Fibroblast of lung (primary cell): ENCODE data around the gene BAZ2A. TPM values are rescaled to one million over a fixed set of nuclear protein-coding genes. Genes with fewer than 3 reads are reported as not detected.

Source experiments
- DNase-seq, 2 donors: peaks; one replicate each; pipeline versions ENCODE4 v3.0.0 to v3.0.0-alpha.2; 2010; ENCODE audit warnings: low read depth in 2 of 2
- H2AFZ ChIP-seq: 2 replicates; pipeline ENCODE4 v1.5.1; 2012; ENCODE audit warnings: low read length, control low read depth, inconsistent platforms
- H3K27ac ChIP-seq: 2 replicates; pipeline ENCODE4 v1.5.1; 2011; ENCODE audit warnings: low read length, control low read depth; ENCODE audit not compliant: insufficient read depth
- H3K27me3 ChIP-seq: 2 replicates; pipeline ENCODE4 v1.5.1; 2011; ENCODE audit warnings: mild to moderate bottlenecking, low read length; ENCODE audit not compliant: control insufficient read depth, insufficient read depth
- H3K36me3 ChIP-seq: 2 replicates; pipeline ENCODE4 v1.5.1; 2011; ENCODE audit warnings: low read length; ENCODE audit not compliant: control insufficient read depth, insufficient read depth
- H3K4me1 ChIP-seq: 2 replicates; pipeline ENCODE4 v1.5.1; 2011; ENCODE audit warnings: low read length; ENCODE audit not compliant: control insufficient read depth, insufficient read depth; ENCODE audit errors: extremely low read depth
- H3K4me2 ChIP-seq: 2 replicates; pipeline ENCODE4 v1.5.1; 2011; ENCODE audit warnings: low read length, control low read depth; ENCODE audit not compliant: insufficient read depth; ENCODE audit errors: extremely low read depth
- H3K4me3 ChIP-seq, 4 experiments: fragments of 200-600 bp in 1 of 4; sonication (generic) in 1 of 4; replicated peaks in 1 of 4; 2 replicates each; pipeline ENCODE4 v1.5.1; 2011 to 2016; ENCODE audit warnings: low read length in 4 of 4, low read depth in 3 of 4, mild to moderate bottlenecking in 3 of 4, control low read depth in 2 of 4, inconsistent platforms in 1 of 4, mixed read lengths in 1 of 4; ENCODE audit not compliant: insufficient read depth in 1 of 4; ENCODE audit errors: control extremely low read depth in 1 of 4
- H3K79me2 ChIP-seq: 2 replicates; pipeline ENCODE4 v1.5.1; 2012; ENCODE audit warnings: mild to moderate bottlenecking, low read length, inconsistent platforms; ENCODE audit not compliant: control insufficient read depth, insufficient read depth
- H3K9ac ChIP-seq: 2 replicates; pipeline ENCODE4 v1.5.1; 2011; ENCODE audit warnings: mild to moderate bottlenecking, low read length, control low read depth; ENCODE audit not compliant: insufficient read depth
- H3K9me3 ChIP-seq: 2 replicates; pipeline ENCODE4 v1.5.1; 2012; ENCODE audit warnings: low read depth, low read length; ENCODE audit not compliant: control insufficient read depth, insufficient read depth
- H4K20me1 ChIP-seq: 2 replicates; pipeline ENCODE4 v1.5.1; 2011; ENCODE audit warnings: low read length; ENCODE audit not compliant: control insufficient read depth, insufficient read depth; ENCODE audit errors: extremely low read depth
- CTCF ChIP-seq, 2 donors: IDR thresholded peaks in 1 of 2; conservative IDR thresholded peaks in 1 of 2; 1 replicate in 1 of 2; 2 replicates in 1 of 2; pipeline ENCODE4 v1.5.1; 2011 to 2012; ENCODE audit warnings: low read length in 2 of 2, control low read depth in 1 of 2, inconsistent platforms in 1 of 2, low read depth in 1 of 2, mild to moderate bottlenecking in 1 of 2
- EZH2 ChIP-seq: IDR thresholded peaks from 2 replicates; pipeline ENCODE4 v1.5.1; 2012; ENCODE audit warnings: low read length, control low read depth, mild to moderate bottlenecking; ENCODE audit errors: missing control alignments
- polyA plus RNA-seq, 2 donors: library from polyadenylated mRNA; depleted of rRNA in 1 of 2; stranded (reverse) in 1 of 2; unstranded in 1 of 2; fragments of >200 nt; gene quantifications; 2 replicates each; pipeline ENCODE4 v1.2.1, GENCODE V29; 2011 to 2012; ENCODE audit warnings: missing spikeins in 1 of 2
- total RNA-seq: library from RNA; depleted of rRNA; stranded (reverse); fragments of >200 nt; gene quantifications from 2 replicates; pipeline ENCODE4 v1.2.1, GENCODE V29; 2014

Gene BAZ2A
- total and polyA plus RNA-seq, 2 donors (not counting 1 experiment from before 2014, with no cell fraction given): 32.0 to 39.9 TPM

DNA sequence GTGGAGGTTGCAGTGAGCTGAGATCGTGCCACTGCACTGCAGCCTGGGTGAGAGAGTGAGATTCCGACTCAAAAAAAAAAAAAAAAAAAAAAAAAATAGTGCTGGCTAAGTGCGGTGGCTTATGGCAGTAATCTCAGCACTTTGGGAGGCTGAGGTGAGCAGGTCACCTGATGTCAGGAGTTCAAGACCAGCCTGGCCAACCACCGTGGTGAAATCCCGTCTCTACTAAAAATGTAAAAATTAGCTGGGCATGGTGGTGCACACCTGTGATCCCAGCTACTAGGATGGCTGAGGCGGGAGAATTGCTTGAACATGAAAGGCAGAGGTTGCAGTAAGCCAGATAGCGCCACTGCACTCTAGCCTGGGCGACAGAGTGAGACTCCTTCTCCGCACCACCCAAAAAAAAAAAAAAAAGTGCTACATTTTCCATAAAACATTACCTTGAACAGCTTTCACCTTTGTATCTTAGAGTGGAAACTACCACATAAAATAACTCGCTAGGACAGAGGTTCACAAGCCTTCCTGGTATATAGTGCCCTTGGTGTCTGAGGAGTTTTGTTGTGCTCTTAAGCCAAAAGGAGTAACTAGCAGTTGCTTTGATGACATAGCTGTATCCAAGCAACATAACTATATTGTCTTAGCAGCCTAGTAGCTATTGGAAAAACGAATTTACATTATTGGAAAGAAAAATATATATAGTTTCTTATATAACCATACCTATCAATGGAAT lies 46.9 kb upstream of the BAZ2A start:
- DNase-seq: no peak
- no peak overlapping the region for H3K4me2 ChIP-seq
- no peak overlapping the region for H3K4me3 ChIP-seq
- TF ChIP-seq CTCF (conservative IDR thresholded peaks at IDR 0.05 in 1 of 2, IDR thresholded peaks at IDR 0.05 in 1 of 2; ENCODE audit: low read depth in 1 of 2, low read length in 2 of 2): no peak
- no peak overlapping the region for H3K9ac ChIP-seq
- H3K36me3 ChIP-seq: peaks cover under 1% of the 10 kb centered on the region
- no peaks in the 10 kb centered on the region for H4K20me1 ChIP-seq
- H3K4me1 ChIP-seq: peaks cover 3% of the 10 kb centered on the region
- H2AFZ ChIP-seq: no peak overlapping the region
- H3K27me3 ChIP-seq: no peaks in the 10 kb centered on the region
- H3K9me3 ChIP-seq: no peaks in the 10 kb centered on the region
- H3K27ac ChIP-seq: no peak overlapping the region
- H3K79me2 ChIP-seq: peaks cover 92% of the 10 kb centered on the region

GRCh38 chr12:56671608-56672007 lies 41.5 kb upstream of the BAZ2A start:
- H3K36me3 ChIP-seq: peaks cover 9% of the 10 kb centered on the region
- H3K79me2 ChIP-seq: peaks cover 56% of the 10 kb centered on the region

DNA sequence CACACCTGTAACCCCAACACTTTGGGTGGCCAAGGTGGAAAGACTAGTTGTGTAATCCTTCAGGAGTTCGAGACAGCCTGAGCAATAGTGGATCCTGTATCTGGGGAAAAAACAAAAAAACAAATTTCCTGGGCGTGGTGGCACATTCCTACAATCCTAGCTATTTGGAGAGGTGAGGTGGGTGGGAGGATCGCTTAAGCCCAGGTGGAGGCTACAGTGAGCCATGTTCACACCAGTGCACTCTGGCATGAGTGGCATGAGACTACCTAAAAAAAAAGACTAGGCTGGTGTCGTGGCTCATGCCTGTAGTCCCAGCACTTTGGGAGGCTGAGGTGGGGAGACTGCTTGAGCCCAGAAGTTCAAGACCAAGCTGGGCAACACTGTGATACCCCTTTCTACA lies 40.7 kb upstream of the BAZ2A start:
- peaks cover 12% of the 10 kb centered on the region for H3K36me3 ChIP-seq
- no peak overlapping the region for H3K4me2 ChIP-seq
- no peaks in the 10 kb centered on the region for H3K9me3 ChIP-seq
- DNase-seq: no peak
- H3K27ac ChIP-seq: no peak overlapping the region
- H4K20me1 ChIP-seq: no peaks in the 10 kb centered on the region
- no peak overlapping the region for H2AFZ ChIP-seq
- peaks cover 3% of the 10 kb centered on the region for H3K4me1 ChIP-seq
- no peak overlapping the region for H3K9ac ChIP-seq
- no peaks in the 10 kb centered on the region for H3K27me3 ChIP-seq
- H3K79me2 ChIP-seq: peaks cover 49% of the 10 kb centered on the region
- TF ChIP-seq CTCF (conservative IDR thresholded peaks at IDR 0.05 in 1 of 2, IDR thresholded peaks at IDR 0.05 in 1 of 2; ENCODE audit: low read depth in 1 of 2, low read length in 2 of 2): no peak
- no peak for TF ChIP-seq EZH2
- no peak overlapping the region for H3K4me3 ChIP-seq

More at GRCh38 chr12:56671608-56672007, 41.5 kb upstream of the BAZ2A start:
- peaks cover 3% of the 10 kb centered on the region for H3K4me1 ChIP-seq
- no peak overlapping the region for H2AFZ ChIP-seq
- H3K4me3 ChIP-seq: no peak overlapping the region
- H3K4me2 ChIP-seq: no peak overlapping the region
- no peak overlapping the region for H3K27ac ChIP-seq
- DNase-seq: no peak
- no peaks in the 10 kb centered on the region for H3K27me3 ChIP-seq
- TF ChIP-seq EZH2 (no peak), CTCF (conservative IDR thresholded peaks at IDR 0.05 in 1 of 2, IDR thresholded peaks at IDR 0.05 in 1 of 2; ENCODE audit: low read depth in 1 of 2, low read length in 2 of 2) (no peak)
- H3K9ac ChIP-seq: no peak overlapping the region
- no peaks in the 10 kb centered on the region for H3K9me3 ChIP-seq
- no peaks in the 10 kb centered on the region for H4K20me1 ChIP-seq
